GM12892 (cell line): Measurements from ENCODE around the gene CLCN4.

Experiments used
- POLR2A ChIP-seq: IDR thresholded peaks from 2 replicates; pipeline ENCODE4 v1.6.1; 2011; ENCODE audit warnings: low read depth, low read length, control low read depth
- POLR2AphosphoS5 ChIP-seq: IDR thresholded peaks from 2 replicates; pipeline ENCODE4 v1.6.1; 2011; ENCODE audit warnings: low read depth, low read length, control low read depth
- TAF1 ChIP-seq: IDR thresholded peaks from 2 replicates; pipeline ENCODE4 v1.6.1; 2011; ENCODE audit warnings: low read depth, mild to moderate bottlenecking, control low read depth, low read length, borderline replicate concordance

- TF ChIP-seq TAF1 (no peak), POLR2A (no peak), POLR2AphosphoS5 (no peak)
Observed at GRCh38 chrX:10172877-10173276, 16.1 kb downstream of the CLCN4 start.
